ENCODE data around the gene COL11A1. TPM values are rescaled to one million over a fixed set of nuclear protein-coding genes. Genes with fewer than 3 reads are reported as not detected.

COL11A1 gene
- 3.3 and 8.0 TPM in 2 replicates for total RNA-seq

GRCh38 chr1:103108376-103109150, at the start of gene COL11A1:
Gene COL11A1 (minus strand): TSS chr1:103108522. CDS start chr1:103108178, 344 bp downstream.

